ENCODE results near the gene ZNHIT6. TPM values are rescaled to one million over a fixed set of nuclear protein-coding genes. Genes with fewer than 3 reads are reported as not detected.
"Not testable (repeated sequence)": the region's sequence is repeated elsewhere in the genome, so short reads cannot be mapped to it uniquely, and the experiment has no call there.

ZNHIT6 gene
- total and polyA plus RNA-seq, 8 donors = 5.6 to 12.3 (median 8.8) TPM

GRCh38 chr1:85652327-85652726, 55.9 kb downstream of the ZNHIT6 start:
- DNase-seq = no peak
- WGBS, 5 donors = 94 to 97% (median 95%) methylated on average over 3 of the region's 3 CpGs
- intact Hi-C loops (cut with DNase I; ENCODE audit: low total_unique reads) = no loop called here

GRCh38 chr1:85650645-85651044, 57.6 kb downstream of the ZNHIT6 start:
- Histone ChIP-seq H3K36me3 (peaks cover 0 to 58% (median 41%) of the 10 kb centered on the region in 4 donors), H3K4me3 (no peak overlapping the region), H3K27me3 (no peaks in the 10 kb centered on the region), H3K4me1 (no peaks in the 10 kb centered on the region), H3K9me3 (peaks cover 0 to 18% (median 9%) of the 10 kb centered on the region in 4 donors), H3K27ac (no peak overlapping the region)
- intact Hi-C loops (cut with DNase I; ENCODE audit: low total_unique reads) = no loop called here
- 78 to 95% (median 95%) methylated on average over 1 of the region's 1 CpG for WGBS, 5 donors
- TF ChIP-seq POLR2A (IDR thresholded peaks at IDR 0.05) (no peak), POLR2AphosphoS5 (IDR thresholded peaks at IDR 0.05) (no peak), CTCF (IDR thresholded peaks at IDR 0.05) (no peak), EP300 (IDR thresholded peaks at IDR 0.05) (no peak)
- DNase-seq = no peak

More at GRCh38 chr1:85652327-85652726, 55.9 kb downstream of the ZNHIT6 start:
- Histone ChIP-seq H3K9me3 (peaks cover 0 to 18% (median 9%) of the 10 kb centered on the region in 4 donors), H3K36me3 (peaks cover 0 to 58% (median 41%) of the 10 kb centered on the region in 4 donors), H3K27me3 (no peaks in the 10 kb centered on the region), H3K27ac (no peak overlapping the region), H3K4me1 (no peaks in the 10 kb centered on the region), H3K4me3 (no peak overlapping the region)
- no peak for TF ChIP-seq POLR2A (IDR thresholded peaks at IDR 0.05)
- TF ChIP-seq CTCF (IDR thresholded peaks at IDR 0.05) = no peak
- no peak for TF ChIP-seq POLR2AphosphoS5 (IDR thresholded peaks at IDR 0.05)
- no peak for TF ChIP-seq EP300 (IDR thresholded peaks at IDR 0.05)

- no peaks in the 10 kb centered on the region for H3K27me3 ChIP-seq
- no peak overlapping the region for H3K27ac ChIP-seq
- no peaks in the 10 kb centered on the region for H3K4me1 ChIP-seq
- H3K9me3 ChIP-seq = peaks cover 0 to 18% (median 9%) of the 10 kb centered on the region in 4 donors
- H3K36me3 ChIP-seq = peaks cover 0 to 58% (median 41%) of the 10 kb centered on the region in 4 donors
- H3K4me3 ChIP-seq = no peak overlapping the region
- no peak for DNase-seq
- intact Hi-C loops (cut with DNase I; ENCODE audit: low total_unique reads) = no loop called here
- TF ChIP-seq POLR2AphosphoS5 (IDR thresholded peaks at IDR 0.05) (no peak), CTCF (IDR thresholded peaks at IDR 0.05) (no peak), EP300 (IDR thresholded peaks at IDR 0.05) (no peak), POLR2A (IDR thresholded peaks at IDR 0.05) (no peak)
Measured at GRCh38 chr1:85649591-85649990, 58.6 kb downstream of the ZNHIT6 start.

GRCh38 chr1:85641598-85642556, 66.4 kb downstream of the ZNHIT6 start:
- intact Hi-C loops (cut with DNase I; ENCODE audit: low total_unique reads) = not testable (repeated sequence)

GRCh38 chr1:85639920-85640319, 68.3 kb downstream of the ZNHIT6 start:
- DNase-seq; intact Hi-C loops (cut with DNase I; ENCODE audit: low total_unique reads); H3K27ac ChIP-seq; H3K4me3 ChIP-seq; H3K27me3 ChIP-seq; H3K4me1 ChIP-seq: not testable (repeated sequence)
- peaks cover 0 to 33% (median 14%) of the 10 kb centered on the region in 4 donors for H3K9me3 ChIP-seq
- peaks cover 0 to 37% (median 15%) of the 10 kb centered on the region in 4 donors for H3K36me3 ChIP-seq
- 88 to 99% (median 97%) methylated on average over 7 of the region's 7 CpGs for WGBS, 5 donors

More at GRCh38 chr1:85641598-85642556, 66.4 kb downstream of the ZNHIT6 start:
- Histone ChIP-seq H3K9me3 (peaks cover 0 to 33% (median 14%) of the 10 kb centered on the region in 4 donors), H3K36me3 (peaks cover 0 to 28% (median 14%) of the 10 kb centered on the region in 4 donors)
- not testable (repeated sequence) for H3K4me3 ChIP-seq, H3K4me1 ChIP-seq, H3K27ac ChIP-seq, H3K27me3 ChIP-seq
- peak in 1 of 2 donors; percentile 17 for DNase-seq
- 74 to 77% (median 75%) methylated on average over 23 to 24 of the region's 24 CpGs for WGBS, 5 donors
